ENCODE results near the gene BMPR1B. TPM values are rescaled to one million over a fixed set of nuclear protein-coding genes. Genes with fewer than 3 reads are reported as not detected.
A peak's percentile ranks its signal among the peaks of the same experiment; 100 is the strongest.

Gene BMPR1B
- total and polyA plus RNA-seq, 9 of the 15 experiments (the other 6 are each of a cell fraction or from before 2014, with no cell fraction given): 0.01 TPM; not detected in 8

DNA sequence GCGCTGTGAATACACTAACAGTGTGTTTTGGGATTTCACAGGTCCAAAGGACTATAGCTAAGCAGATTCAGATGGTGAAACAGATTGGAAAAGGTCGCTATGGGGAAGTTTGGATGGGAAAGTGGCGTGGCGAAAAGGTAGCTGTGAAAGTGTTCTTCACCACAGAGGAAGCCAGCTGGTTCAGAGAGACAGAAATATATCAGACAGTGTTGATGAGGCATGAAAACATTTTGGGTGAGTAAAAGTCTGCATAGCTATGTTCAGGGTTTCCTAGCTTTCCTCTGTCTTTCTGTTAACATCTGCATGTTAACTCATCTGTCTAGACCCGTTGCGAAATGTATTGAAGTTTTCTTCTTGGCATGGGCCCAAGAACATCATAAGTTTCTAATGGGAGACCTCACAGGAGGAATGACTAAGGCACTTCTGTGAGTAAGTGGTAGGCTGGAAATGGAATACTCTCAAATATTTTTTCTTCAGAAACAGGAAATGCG lies 372.1 kb downstream of the BMPR1B start (continued):
- TF ChIP-seq, protein P1, sequence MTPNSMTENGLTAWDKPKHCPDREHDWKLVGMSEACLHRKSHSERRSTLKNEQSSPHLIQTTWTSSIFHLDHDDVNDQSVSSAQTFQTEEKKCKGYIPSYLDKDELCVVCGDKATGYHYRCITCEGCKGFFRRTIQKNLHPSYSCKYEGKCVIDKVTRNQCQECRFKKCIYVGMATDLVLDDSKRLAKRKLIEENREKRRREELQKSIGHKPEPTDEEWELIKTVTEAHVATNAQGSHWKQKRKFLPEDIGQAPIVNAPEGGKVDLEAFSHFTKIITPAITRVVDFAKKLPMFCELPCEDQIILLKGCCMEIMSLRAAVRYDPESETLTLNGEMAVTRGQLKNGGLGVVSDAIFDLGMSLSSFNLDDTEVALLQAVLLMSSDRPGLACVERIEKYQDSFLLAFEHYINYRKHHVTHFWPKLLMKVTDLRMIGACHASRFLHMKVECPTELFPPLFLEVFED (CRISPR knock-in tag; conservative IDR thresholded peaks at IDR 0.05): no peak
- TF ChIP-seq STAG1 (CRISPR knock-in tag; IDR thresholded peaks at IDR 0.05; ENCODE audit: borderline replicate concordance) (no peak), SMAD4 (CRISPR knock-in tag; conservative IDR thresholded peaks at IDR 0.05) (peak; percentile 86), NFIC (IDR thresholded peaks at IDR 0.05) (peak; percentile 93), RAD21 (CRISPR knock-in tag; conservative IDR thresholded peaks at IDR 0.05 in 1 of 2, IDR thresholded peaks at IDR 0.05 in 1 of 2) (no peak), ZBTB34 (CRISPR knock-in tag; IDR thresholded peaks at IDR 0.05) (no peak), RBBP5 (IDR thresholded peaks at IDR 0.05; ENCODE audit: borderline replicate concordance, insufficient read depth, low read length, poor library complexity, severe bottlenecking) (no peak), XRCC5 (IDR thresholded peaks at IDR 0.05; ENCODE audit: low read depth, low read length) (no peak), ZBTB12 (CRISPR knock-in tag; IDR thresholded peaks at IDR 0.05) (no peak), ZFP1 (CRISPR knock-in tag; IDR thresholded peaks at IDR 0.05) (no peak), U2AF1 (optimal IDR thresholded peaks at IDR 0.05; ENCODE audit: low read depth, low read length) (no peak), NFE2 (IDR thresholded peaks at IDR 0.05; ENCODE audit: low read depth) (peak; percentile 53), MAFG (tag; conservative IDR thresholded peaks at IDR 0.05) (peak; percentile 25; the same call in 1 of the 2 replicates)
- TF ChIP-seq, protein P2, sequence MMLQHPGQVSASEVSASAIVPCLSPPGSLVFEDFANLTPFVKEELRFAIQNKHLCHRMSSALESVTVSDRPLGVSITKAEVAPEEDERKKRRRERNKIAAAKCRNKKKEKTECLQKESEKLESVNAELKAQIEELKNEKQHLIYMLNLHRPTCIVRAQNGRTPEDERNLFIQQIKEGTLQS (IDR thresholded peaks at IDR 0.05): 0 out of 2 replicates have a peak, but pooled peaks have one; percentile 26
- TF ChIP-seq, protein P2 (CRISPR knock-in tag; conservative IDR thresholded peaks at IDR 0.05): no peak
- TF ChIP-seq, protein P3, sequence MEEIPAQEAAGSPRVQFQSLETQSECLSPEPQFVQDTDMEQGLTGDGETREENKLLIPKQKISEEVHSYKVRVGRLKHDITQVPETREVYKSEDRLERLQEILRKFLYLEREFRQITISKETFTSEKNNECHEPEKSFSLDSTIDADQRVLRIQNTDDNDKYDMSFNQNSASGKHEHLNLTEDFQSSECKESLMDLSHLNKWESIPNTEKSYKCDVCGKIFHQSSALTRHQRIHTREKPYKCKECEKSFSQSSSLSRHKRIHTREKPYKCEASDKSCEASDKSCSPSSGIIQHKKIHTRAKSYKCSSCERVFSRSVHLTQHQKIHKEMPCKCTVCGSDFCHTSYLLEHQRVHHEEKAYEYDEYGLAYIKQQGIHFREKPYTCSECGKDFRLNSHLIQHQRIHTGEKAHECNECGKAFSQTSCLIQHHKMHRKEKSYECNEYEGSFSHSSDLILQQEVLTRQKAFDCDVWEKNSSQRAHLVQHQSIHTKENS (CRISPR knock-in tag; IDR thresholded peaks at IDR 0.05): no peak
- TF ChIP-seq, protein P4, sequence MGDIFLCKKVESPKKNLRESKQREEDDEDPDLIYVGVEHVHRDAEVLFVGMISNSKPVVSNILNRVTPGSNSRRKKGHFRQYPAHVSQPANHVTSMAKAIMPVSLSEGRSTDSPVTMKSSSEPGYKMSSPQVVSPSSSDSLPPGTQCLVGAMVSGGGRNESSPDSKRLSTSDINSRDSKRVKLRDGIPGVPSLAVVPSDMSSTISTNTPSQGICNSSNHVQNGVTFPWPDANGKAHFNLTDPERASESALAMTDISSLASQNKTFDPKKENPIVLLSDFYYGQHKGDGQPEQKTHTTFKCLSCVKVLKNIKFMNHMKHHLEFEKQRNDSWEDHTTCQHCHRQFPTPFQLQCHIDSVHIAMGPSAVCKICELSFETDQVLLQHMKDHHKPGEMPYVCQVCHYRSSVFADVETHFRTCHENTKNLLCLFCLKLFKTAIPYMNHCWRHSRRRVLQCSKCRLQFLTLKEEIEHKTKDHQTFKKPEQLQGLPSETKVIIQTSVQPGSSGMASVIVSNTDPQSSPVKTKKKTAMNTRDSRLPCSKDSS (IDR thresholded peaks at IDR 0.05; ENCODE audit: low read depth, partially characterized antibody): no peak
